ENCODE results near the gene KLHL35. TPM values are rescaled to one million over a fixed set of nuclear protein-coding genes. Genes with fewer than 3 reads are reported as not detected.

The KLHL35 gene
- total RNA-seq, 3 donors from 2014 or later: 1.6 to 2.7 (median 2.6) TPM

GRCh38 chr11:75428989-75429640, 3.9 kb downstream of the KLHL35 start:
- Histone ChIP-seq H3K4me3 (peak overlapping the region in 1 of 3 donors; percentile 76), H3K27ac (peak overlapping the region in 1 of 2 donors; percentile 45), H3K27me3 (peaks cover 0 to 2% of the 10 kb centered on the region in 2 donors), H3K4me1 (peaks cover 0 to 10% of the 10 kb centered on the region in 2 donors), H3K9me3 (peaks cover 4 to 6% of the 10 kb centered on the region in 2 donors), H3K36me3 (no peaks in the 10 kb centered on the region)
- TF ChIP-seq, protein P1, sequence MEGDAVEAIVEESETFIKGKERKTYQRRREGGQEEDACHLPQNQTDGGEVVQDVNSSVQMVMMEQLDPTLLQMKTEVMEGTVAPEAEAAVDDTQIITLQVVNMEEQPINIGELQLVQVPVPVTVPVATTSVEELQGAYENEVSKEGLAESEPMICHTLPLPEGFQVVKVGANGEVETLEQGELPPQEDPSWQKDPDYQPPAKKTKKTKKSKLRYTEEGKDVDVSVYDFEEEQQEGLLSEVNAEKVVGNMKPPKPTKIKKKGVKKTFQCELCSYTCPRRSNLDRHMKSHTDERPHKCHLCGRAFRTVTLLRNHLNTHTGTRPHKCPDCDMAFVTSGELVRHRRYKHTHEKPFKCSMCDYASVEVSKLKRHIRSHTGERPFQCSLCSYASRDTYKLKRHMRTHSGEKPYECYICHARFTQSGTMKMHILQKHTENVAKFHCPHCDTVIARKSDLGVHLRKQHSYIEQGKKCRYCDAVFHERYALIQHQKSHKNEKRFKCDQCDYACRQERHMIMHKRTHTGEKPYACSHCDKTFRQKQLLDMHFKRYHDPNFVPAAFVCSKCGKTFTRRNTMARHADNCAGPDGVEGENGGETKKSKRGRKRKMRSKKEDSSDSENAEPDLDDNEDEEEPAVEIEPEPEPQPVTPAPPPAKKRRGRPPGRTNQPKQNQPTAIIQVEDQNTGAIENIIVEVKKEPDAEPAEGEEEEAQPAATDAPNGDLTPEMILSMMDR (IDR thresholded peaks at IDR 0.05): no peak
- no peak for TF ChIP-seq POLR2A (IDR thresholded peaks at IDR 0.05)
- no peak for TF ChIP-seq POLR2AphosphoS5 (IDR thresholded peaks at IDR 0.05)
- intact Hi-C loops (cut with DNase I; ENCODE audit: low total_unique reads): no loop called here
- DNase-seq (ENCODE audit: low spot score in 2 of 2): no peak

DNA sequence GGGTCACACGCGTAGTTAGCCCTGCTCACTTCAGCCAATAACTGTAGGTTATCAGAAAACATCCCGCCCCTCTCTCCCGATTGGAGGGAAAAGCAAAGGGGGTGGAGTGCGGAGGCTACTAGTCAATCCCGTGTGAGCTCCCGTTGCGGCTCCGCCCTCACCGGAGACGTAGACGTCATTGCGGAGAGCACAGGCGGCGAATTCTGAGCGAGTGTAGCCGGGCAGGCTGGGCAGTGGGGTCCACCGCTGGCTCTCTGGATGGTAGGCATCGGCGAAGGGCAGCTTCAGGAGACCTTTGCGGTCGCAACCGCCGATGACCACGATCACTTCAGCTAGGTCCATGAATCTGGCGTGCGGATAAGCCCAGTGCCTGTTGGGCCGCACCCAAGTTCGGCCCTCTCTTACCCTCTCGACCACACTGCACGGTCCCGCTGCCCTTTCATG, 4.7 kb downstream of the KLHL35 start:
- DNase-seq (ENCODE audit: low spot score in 2 of 2): peak; percentile 81 to 88
- TF ChIP-seq POLR2AphosphoS5 (IDR thresholded peaks at IDR 0.05): peak in 2 of 3 donors; percentile 53 to 64
- TF ChIP-seq POLR2A (IDR thresholded peaks at IDR 0.05): no peak
- TF ChIP-seq, protein P1 (IDR thresholded peaks at IDR 0.05): no peak
- Histone ChIP-seq H3K4me3 (peak overlapping the region; percentile 20 to 62 (median 48)), H3K9me3 (peaks cover 4 to 6% of the 10 kb centered on the region in 2 donors), H3K27ac (peak overlapping the region; percentile 45 to 53), H3K36me3 (no peaks in the 10 kb centered on the region), H3K27me3 (peaks cover 0 to 2% of the 10 kb centered on the region in 2 donors), H3K4me1 (peaks cover 0 to 10% of the 10 kb centered on the region in 2 donors)
- intact Hi-C loops (cut with DNase I; ENCODE audit: low total_unique reads): no loop called here

DNA sequence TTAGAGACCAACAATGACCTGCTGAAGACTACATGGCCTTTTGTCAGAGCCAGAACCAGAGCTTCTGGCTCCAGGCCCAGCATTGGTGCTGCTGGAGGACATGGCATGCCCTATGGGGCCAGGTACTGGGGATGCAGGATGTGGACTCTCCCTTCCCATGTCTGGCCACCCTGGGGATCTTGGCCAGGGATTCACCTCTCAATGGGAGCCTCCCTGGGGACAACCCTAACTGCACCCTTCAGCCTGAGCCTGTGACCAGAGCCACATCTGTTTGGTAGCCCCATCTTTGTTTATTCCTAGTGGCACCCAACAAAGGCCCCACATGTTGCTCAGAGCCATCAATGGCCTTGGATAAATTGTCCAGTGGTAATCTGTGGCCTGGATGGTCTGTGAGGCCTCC, 5.8 kb downstream of the KLHL35 start:
- no peaks in the 10 kb centered on the region for H3K36me3 ChIP-seq
- intact Hi-C loops (cut with DNase I; ENCODE audit: low total_unique reads): no loop called here
- TF ChIP-seq, protein P1 (IDR thresholded peaks at IDR 0.05): no peak
- no peak for TF ChIP-seq POLR2AphosphoS5 (IDR thresholded peaks at IDR 0.05)
- no peak for TF ChIP-seq POLR2A (IDR thresholded peaks at IDR 0.05)
- peaks cover 0 to 10% of the 10 kb centered on the region in 2 donors for H3K4me1 ChIP-seq
- peaks cover 4 to 6% of the 10 kb centered on the region in 2 donors for H3K9me3 ChIP-seq
- H3K4me3 ChIP-seq: no peak overlapping the region
- H3K27me3 ChIP-seq: peaks cover 0 to 2% of the 10 kb centered on the region in 2 donors
- no peak overlapping the region for H3K27ac ChIP-seq
- no peak for DNase-seq (ENCODE audit: low spot score in 2 of 2)

DNA sequence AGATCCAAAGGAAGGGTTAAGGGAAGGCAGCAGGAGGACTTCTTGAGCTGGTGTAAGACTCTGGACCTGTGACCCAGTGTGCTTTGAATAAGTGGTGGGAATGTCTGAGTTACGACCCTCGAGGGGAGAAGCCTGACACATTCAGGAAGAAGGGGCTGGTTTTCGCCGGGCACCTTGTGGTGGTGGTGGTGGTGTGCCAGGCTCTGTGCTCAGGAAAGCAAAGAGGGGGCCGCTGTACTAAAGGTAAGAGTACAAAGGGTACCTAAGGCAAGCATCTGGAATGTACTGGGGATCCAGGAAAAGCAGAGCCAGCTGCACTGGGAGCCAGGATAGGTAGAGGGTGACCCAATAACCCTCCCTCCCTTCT, 6.3 kb downstream of the KLHL35 start:
- H3K4me3 ChIP-seq: no peak overlapping the region
- H3K27me3 ChIP-seq: peaks cover 0 to 2% of the 10 kb centered on the region in 2 donors
- DNase-seq (ENCODE audit: low spot score in 2 of 2): no peak
- TF ChIP-seq POLR2AphosphoS5 (IDR thresholded peaks at IDR 0.05) (no peak), POLR2A (IDR thresholded peaks at IDR 0.05) (no peak)
- TF ChIP-seq, protein P1 (IDR thresholded peaks at IDR 0.05): no peak
- H3K4me1 ChIP-seq: peaks cover 0 to 10% of the 10 kb centered on the region in 2 donors
- no peak overlapping the region for H3K27ac ChIP-seq
- H3K36me3 ChIP-seq: no peaks in the 10 kb centered on the region
- intact Hi-C loops (cut with DNase I; ENCODE audit: low total_unique reads): no loop called here
- peaks cover 4 to 6% of the 10 kb centered on the region in 2 donors for H3K9me3 ChIP-seq

- no peaks in the 10 kb centered on the region for H3K36me3 ChIP-seq
- TF ChIP-seq POLR2A (IDR thresholded peaks at IDR 0.05) (no peak), POLR2AphosphoS5 (IDR thresholded peaks at IDR 0.05) (no peak)
- TF ChIP-seq, protein P1 (IDR thresholded peaks at IDR 0.05): no peak
- DNase-seq (ENCODE audit: low spot score in 2 of 2): no peak
- intact Hi-C loops (cut with DNase I; ENCODE audit: low total_unique reads): no loop called here
- peaks cover 0 to 2% of the 10 kb centered on the region in 2 donors for H3K27me3 ChIP-seq
- H3K4me1 ChIP-seq: peaks cover 0 to 10% of the 10 kb centered on the region in 2 donors
- H3K9me3 ChIP-seq: peaks cover 4 to 6% of the 10 kb centered on the region in 2 donors
- H3K4me3 ChIP-seq: no peak overlapping the region
- no peak overlapping the region for H3K27ac ChIP-seq
These were observed 7.6 kb downstream of the KLHL35 start for GRCh38 chr11:75425422-75425821.
